Colonic mucosa (tissue), 4 donors: ENCODE data around the gene SLC9A5. TPM values are rescaled to one million over a fixed set of nuclear protein-coding genes. Genes with fewer than 3 reads are reported as not detected.

Source experiments
- DNase-seq: peaks from one replicate; pipeline ENCODE4 v3.0.0-alpha.2; 2020
- H3K27ac ChIP-seq: fragments of 200-600 bp; one replicate; pipeline ENCODE4 v1.8.0; 2021
- H3K27me3 ChIP-seq: fragments of 200-600 bp; one replicate; pipeline ENCODE4 v1.8.0; 2021
- H3K36me3 ChIP-seq: fragments of 200-600 bp; one replicate; pipeline ENCODE4 v1.8.0; 2021
- H3K4me1 ChIP-seq: fragments of 200-600 bp; one replicate; pipeline ENCODE4 v1.8.0; 2021; ENCODE audit warnings: mild to moderate bottlenecking
- H3K4me3 ChIP-seq: fragments of 200-600 bp; one replicate; pipeline ENCODE4 v1.8.0; 2021
- H3K9ac ChIP-seq, 2 donors: one replicate each; pipeline ENCODE4 v1.7.0; 2013; ENCODE audit warnings: control low read depth in 2 of 2, low read depth in 2 of 2, low read length in 2 of 2
- H3K9me3 ChIP-seq: fragments of 200-600 bp; one replicate; pipeline ENCODE4 v1.8.0; 2021
- CTCF ChIP-seq: fragments of 200-600 bp; IDR thresholded peaks from one replicate; pipeline ENCODE4 v1.8.0; 2022; ENCODE audit warnings: antibody characterized with exemption, mild to moderate bottlenecking
- intact Hi-C: fragments of 100-400 bp; cut with DNase I; formaldehyde crosslinking; loops from one replicate; pipeline ENCODE4 v1.14.1; 2022
- total RNA-seq, 2 donors: library from RNA; stranded (reverse); fragmentation: NEBNext Ultra II Directional in 1 of 2; extraction: Animal tissue kit (Norgen Biotek cat#: 25700) in 1 of 2; gene quantifications; one replicate each; pipeline ENCODE4 v1.2.1, GENCODE V29; 2021
- donor health status: healthy.
- donor health status: DM: no; HTN: no; CAD: no.
- donor health status: DM: no; HTN: no; CAD: no.

SLC9A5 gene
- total RNA-seq, 2 donors from 2014 or later, result 0.48 to 2.1 TPM

DNA sequence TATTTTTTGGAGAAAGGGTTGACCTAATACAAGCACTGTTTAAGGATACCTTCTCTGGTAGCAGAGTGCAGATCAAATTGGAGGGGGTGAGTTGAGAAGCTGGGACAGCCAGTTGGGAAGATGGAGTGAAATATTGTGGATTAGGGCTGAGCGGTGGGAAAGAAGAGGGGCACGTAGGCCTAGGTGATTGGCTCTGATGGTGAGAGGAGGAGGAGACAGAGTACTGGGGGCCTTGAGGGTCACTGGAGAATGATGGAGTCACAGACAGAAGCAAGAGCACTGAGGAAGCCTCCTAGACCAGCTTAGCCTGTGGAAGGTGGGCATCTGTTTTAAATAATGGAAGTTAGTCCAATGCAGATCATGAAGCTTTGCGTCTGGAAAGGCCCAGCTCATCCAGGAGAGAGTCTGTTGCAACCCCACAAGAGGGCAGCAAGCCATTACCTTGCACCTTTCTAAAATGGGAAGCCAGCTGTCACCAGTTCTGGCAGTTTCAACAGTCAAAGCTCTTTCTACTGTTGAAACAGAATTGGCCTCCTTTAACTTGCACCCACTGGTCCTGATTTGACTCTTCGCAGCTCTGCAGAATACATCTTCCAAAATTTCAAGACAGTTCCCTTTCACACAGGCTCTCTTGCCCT lies 11.8 kb downstream of the SLC9A5 start:
- H3K9me3 ChIP-seq, result no peaks in the 10 kb centered on the region
- intact Hi-C loops, result no loop called here
- H3K9ac ChIP-seq, result no peak overlapping the region
- H3K27ac ChIP-seq, result no peak overlapping the region
- H3K4me3 ChIP-seq, result no peak overlapping the region
- peak; percentile 49 for TF ChIP-seq CTCF
- peak; percentile 41 for DNase-seq
- no peaks in the 10 kb centered on the region for H3K27me3 ChIP-seq
- no peaks in the 10 kb centered on the region for H3K36me3 ChIP-seq
- H3K4me1 ChIP-seq, result no peaks in the 10 kb centered on the region

GRCh38 chr16:67263201-67263600 lies 14.4 kb downstream of the SLC9A5 start:
- Histone ChIP-seq H3K4me3 (no peak overlapping the region), H3K27ac (no peak overlapping the region), H3K9me3 (no peaks in the 10 kb centered on the region), H3K36me3 (no peaks in the 10 kb centered on the region), H3K4me1 (no peaks in the 10 kb centered on the region), H3K9ac (no peak overlapping the region), H3K27me3 (no peaks in the 10 kb centered on the region)
- DNase-seq, result no peak
- intact Hi-C loops, result no loop called here
- no peak for TF ChIP-seq CTCF

GRCh38 chr16:67264277-67264676 lies 15.5 kb downstream of the SLC9A5 start:
- no peak for DNase-seq
- TF ChIP-seq CTCF, result no peak
- Histone ChIP-seq H3K27ac (no peak overlapping the region), H3K27me3 (no peaks in the 10 kb centered on the region), H3K9ac (no peak overlapping the region), H3K9me3 (no peaks in the 10 kb centered on the region), H3K4me3 (no peak overlapping the region), H3K4me1 (no peaks in the 10 kb centered on the region), H3K36me3 (no peaks in the 10 kb centered on the region)
- intact Hi-C loops, result no loop called here

GRCh38 chr16:67264866-67265265 lies 16.1 kb downstream of the SLC9A5 start:
- intact Hi-C loops, result no loop called here
- no peak for DNase-seq
- no peak overlapping the region for H3K9ac ChIP-seq

GRCh38 chr16:67265834-67266233 lies 17.1 kb downstream of the SLC9A5 start:
- no peak for DNase-seq

More at GRCh38 chr16:67264866-67265265, 16.1 kb downstream of the SLC9A5 start:
- Histone ChIP-seq H3K4me1 (no peaks in the 10 kb centered on the region), H3K27me3 (no peaks in the 10 kb centered on the region), H3K36me3 (no peaks in the 10 kb centered on the region), H3K27ac (no peak overlapping the region), H3K9me3 (no peaks in the 10 kb centered on the region), H3K4me3 (no peak overlapping the region)
- TF ChIP-seq CTCF, result no peak

More at GRCh38 chr16:67265834-67266233, 17.1 kb downstream of the SLC9A5 start:
- H3K27me3 ChIP-seq, result no peaks in the 10 kb centered on the region
- no peaks in the 10 kb centered on the region for H3K4me1 ChIP-seq
- no peaks in the 10 kb centered on the region for H3K9me3 ChIP-seq
- TF ChIP-seq CTCF, result no peak
- no peaks in the 10 kb centered on the region for H3K36me3 ChIP-seq
- H3K9ac ChIP-seq, result no peak overlapping the region
- intact Hi-C loops, result no loop called here
- no peak overlapping the region for H3K4me3 ChIP-seq
- H3K27ac ChIP-seq, result no peak overlapping the region
